ENCODE measurements around the gene RIMKLB.

The RIMKLB gene, protein sequence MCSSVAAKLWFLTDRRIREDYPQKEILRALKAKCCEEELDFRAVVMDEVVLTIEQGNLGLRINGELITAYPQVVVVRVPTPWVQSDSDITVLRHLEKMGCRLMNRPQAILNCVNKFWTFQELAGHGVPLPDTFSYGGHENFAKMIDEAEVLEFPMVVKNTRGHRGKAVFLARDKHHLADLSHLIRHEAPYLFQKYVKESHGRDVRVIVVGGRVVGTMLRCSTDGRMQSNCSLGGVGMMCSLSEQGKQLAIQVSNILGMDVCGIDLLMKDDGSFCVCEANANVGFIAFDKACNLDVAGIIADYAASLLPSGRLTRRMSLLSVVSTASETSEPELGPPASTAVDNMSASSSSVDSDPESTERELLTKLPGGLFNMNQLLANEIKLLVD

DNA sequence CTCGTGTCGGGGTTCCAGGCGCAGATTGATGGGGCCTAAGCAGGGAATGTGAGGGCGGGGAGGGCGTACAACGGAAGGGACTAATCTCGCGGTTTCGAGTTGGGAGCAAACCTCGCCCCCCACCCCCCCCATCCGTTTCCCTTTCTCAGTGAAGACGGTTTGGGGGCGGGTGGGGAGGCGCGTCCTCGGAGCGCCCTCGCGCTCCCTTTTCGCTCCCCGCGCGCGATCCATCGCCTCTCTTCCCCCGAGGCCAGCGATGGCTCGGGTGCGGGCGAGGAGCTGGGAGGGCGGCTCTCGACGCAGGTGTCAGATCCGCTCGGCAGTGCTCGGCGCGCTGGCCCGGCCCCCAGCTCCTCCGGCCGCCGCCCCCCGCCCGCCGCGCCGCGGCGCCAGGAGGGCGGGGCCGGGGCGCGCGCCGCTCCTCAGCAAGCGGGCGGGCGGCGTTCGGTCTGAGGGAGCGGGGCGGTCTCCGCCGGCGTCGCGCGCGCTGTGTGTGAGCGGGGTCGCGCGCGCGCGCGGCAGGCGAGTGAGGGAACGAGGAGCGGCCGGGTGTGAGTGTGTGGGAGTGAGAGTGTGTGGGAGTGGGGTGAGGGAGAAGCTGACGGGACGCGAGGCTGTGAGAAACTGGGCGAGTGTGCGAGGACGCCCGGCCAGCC is at the start of gene RIMKLB:
Gene RIMKLB (plus strand): TSS at position 516 of the 656 bp plus-strand sequence. CDS start 15,876 bp downstream, outside the sequence.
- DNase-seq: peak; percentile 29

DNA sequence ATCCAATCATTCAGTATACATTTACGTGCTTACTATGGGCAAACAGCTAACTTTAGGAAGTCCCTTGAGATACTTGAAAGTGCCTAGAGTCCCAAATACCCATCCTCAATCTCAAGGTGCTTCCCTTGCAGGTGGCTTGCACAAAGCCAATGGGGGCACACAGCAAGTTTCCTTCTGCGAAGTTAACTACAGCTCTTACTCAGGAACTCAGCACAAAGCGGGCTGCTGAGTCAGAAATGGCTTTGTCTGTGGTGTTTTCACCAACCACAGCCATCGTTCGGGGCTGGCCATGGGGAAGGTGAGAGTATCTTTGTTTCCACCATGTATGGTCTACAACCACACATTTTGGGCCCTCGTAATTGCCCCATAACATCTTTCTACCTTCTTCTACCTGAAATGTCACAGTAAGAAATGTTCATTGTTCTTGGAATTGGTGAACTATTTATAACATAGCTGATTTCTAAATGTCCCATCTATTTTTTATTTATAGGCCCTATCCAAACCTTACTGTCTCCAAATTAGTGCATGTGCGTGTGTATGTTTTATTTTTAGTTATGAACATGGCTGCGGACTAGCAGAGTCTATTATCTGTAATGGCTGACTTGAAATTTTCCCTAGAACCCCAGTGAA is 49.1 kb upstream of the RIMKLB start:
- DNase-seq: no peak

DNA sequence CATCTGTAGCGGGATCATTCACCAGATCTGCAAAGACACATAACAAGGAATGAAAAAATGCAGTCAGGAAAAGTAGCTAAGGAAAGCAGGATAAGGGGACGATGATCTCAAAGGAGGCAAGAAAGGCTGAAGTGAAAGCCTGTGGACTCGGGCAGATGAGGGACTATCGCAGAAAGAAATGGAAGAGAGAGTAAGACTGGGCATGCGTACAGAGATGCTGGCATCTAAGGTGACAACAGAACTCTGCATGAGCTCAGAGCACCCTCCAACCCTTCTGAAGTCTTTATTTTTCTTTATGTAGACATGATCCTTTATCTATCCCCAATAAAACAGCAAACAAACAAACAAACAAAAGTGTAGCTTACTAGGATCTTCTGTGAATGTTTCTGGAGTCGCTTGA is 42.4 kb upstream of the RIMKLB start:
- DNase-seq: no peak

DNA sequence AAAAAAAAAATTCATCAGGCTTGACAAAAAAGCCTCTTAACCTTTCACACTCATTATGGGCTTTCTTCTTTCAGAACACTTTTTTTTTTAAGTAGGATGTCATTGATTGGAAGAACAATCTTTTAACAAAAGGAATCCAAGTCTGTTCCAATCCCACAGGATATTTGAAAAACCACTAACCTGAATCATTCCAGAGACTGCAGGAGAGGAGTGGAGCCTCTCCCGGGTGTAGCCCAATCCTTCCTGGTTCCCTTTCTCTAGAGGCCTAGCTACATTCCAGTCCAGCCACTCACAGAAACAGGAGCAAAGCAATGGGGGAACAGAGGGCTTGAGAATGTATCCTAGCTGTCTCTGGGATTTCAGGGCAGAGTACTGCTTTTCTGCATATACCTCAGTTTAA is 39.4 kb upstream of the RIMKLB start:
- no peak for DNase-seq

DNA sequence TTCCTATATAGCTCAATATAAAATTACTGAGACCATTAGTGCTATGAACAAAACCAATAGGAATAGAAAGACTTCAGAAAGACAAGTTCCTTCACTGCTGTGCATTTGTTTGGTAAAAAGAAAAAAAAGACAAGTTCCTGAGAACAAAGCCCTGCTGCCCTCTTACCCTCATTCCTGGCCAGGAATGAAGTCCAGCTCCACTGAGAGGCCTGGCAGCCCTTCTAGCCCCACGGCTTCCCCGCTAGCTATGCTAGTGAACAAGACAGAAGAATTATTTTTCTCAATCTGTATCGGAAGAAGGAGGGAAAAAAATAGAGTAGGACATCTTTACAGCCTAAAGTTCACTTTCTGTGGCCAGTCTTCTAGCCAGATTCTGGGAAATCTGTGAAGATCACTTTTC is 36.8 kb upstream of the RIMKLB start:
- no peak for DNase-seq

DNA sequence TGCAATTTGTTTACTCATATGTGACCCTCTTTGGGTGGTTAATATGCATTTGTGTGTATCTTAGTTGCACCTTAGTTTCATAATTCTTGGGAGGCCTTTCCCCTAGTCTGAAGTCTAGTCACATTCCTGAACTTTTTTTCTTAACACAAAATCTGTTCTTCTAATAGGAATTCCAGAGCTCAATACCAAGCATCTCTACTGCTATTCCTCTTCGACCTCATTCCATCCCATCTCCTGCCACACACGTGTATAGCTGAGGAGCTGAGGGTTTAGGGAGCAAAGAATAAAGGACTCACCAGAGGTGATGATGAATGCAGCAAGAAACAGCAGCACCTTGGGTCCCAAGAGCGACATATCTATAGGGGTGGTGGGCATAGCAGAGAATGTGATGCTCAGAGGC is 36.0 kb upstream of the RIMKLB start:
- DNase-seq: no peak

DNA sequence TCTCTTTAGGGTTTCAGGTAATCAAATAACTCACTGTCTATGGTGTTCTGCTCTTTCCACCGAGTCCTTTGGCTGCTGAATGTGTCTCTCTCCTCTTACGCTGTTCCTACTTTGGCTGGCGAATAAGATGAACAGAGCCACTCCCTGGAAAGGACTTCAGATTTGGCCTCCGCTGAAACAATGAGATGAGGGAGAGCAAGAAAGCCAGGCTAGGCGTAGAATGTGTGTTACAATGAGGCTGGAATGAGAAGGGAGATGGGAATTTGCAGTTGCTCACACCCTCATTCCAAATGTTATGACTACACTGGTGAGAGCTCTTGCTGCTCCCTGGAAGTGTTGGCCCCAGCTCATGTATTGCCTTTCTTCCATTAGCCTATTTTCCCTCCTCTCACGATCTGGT is 35.2 kb upstream of the RIMKLB start, which contains the start of gene MFAP5:
Gene MFAP5 (minus strand): TSS at position 234 of the 400 bp plus-strand sequence. CDS start 722 bp downstream, outside the sequence.
- no peak for DNase-seq

DNA sequence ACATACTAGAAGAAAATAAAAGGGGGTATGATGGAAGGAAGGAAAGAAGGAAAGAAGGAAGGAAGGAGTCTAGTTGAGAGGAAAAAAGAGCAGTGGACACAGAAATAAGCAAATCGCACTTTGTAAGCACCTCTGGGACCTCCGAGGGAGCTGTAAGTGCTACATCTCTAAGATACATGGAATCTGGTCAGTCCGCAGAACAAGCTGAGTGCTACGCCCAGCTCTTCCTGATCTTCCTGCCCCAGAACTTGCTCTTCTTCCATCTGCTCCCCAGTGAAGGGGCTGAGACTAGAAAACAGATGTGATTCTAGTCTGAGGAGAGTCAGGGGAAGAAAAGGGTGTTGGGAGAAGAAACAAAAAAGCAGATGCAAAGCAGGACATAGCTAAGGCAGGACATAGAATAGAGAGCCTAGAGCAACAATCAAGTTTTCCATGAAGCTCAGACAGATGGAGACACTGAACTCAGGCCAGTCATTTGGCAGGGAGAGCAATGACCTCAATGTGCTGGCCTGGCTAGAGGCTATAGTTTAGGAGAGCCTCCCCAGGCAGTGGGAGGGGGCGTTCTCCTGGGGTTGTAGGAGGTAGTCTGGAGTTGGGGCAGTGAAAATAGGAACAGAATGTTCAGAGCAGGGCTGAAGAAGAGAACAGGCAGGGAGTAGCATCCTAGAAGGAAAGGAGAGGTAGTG is 33.4 kb upstream of the RIMKLB start:
- DNase-seq: no peak

DNA sequence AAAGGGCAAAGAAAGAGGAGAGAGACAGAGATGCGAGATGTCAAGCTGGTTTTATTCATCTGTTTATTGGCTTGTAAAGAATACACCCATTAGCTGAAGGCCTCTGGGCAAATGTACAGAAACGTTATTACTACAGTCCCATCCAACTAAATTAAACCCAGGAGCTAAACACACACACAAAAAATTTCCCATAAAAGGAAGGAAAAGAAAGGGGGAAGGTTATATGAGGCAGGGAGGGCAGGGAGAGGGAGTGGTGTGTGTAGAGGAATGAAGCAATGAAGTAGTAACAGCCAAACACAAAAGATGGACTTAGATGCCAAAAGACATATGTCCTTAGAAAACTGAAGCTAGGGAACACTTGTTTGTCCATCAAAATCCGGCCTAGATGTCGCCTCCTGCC is 32.0 kb upstream of the RIMKLB start:
- no peak for DNase-seq

DNA sequence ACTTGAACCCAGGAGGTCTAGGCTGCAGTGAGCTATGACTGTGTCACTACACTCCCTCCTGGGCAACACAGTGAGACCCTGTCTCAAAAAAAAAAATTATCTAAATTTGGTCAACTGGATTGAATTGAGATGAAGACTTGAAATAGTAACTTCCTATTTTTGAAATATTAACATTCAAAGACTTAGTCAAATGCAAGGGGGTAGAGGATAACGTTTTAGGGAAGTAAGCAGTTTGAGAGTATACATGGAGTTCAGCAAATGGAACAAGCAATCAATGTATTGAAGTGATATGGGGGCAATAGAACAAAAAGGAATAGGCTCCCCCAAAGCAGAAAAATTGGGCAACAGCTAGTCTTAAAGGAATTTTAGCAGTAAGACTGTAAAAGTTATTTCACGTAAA is 30.5 kb upstream of the RIMKLB start:
- no peak for DNase-seq

DNA sequence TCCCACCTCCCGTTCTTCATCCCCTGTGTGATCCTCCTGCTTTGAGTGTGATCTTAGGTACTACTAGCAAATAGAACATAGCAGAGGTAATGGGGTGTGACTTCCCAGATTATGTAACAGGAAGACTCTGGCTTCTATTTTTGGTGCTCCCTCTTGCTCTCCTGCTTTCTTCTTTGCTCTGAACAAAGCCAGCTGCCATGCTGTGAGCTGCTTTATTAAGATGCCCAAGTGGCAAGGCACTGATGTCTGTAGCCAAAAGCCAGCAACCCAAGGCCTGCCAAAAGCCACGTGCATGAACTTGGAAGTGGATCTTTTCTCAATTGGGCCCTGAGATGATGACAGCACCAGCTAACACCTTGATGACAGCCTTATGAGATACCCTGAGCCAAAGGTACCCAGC is 29.4 kb upstream of the RIMKLB start:
- DNase-seq: no peak

DNA sequence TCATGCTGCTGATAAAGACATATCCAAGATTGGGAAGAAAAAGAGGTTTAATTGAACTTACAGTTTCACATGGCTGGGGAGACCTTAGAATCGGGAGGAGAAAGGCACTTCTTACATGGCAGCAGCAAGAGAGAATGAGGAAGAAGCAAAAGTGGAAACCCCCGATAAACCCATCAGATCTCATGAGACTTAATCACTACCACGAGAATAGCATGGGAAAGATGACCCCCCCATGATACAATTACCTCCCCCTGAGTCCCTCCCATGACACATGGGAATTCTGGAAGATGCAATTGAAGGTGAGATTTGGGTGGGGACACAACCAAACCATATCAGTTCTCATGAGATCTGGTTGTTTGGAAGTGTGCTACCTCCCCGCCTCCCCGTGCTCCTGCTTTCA is 25.4 kb upstream of the RIMKLB start:
- no peak for DNase-seq

DNA sequence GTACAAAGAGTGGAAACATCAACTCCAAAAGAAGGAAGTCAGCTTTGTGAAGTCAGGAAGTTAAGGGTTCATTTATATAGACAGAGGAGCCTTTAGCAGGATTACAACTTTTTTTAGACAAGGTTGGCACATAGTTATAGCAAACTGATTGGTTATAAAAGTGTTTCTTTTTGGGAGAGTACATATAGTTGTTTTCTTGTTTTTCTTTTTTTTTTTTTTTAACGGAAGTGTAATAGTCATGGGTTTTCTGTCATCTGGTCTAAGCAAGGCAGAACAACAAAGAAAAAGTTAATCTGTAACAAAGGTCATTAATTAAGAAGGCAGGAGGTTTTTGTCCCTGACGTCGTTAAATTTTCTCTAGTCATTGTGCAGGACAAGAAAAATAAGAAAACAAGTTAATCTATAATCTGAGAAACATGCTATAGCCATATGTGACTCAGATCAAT is 22.2 kb upstream of the RIMKLB start:
- no peak for DNase-seq

DNA sequence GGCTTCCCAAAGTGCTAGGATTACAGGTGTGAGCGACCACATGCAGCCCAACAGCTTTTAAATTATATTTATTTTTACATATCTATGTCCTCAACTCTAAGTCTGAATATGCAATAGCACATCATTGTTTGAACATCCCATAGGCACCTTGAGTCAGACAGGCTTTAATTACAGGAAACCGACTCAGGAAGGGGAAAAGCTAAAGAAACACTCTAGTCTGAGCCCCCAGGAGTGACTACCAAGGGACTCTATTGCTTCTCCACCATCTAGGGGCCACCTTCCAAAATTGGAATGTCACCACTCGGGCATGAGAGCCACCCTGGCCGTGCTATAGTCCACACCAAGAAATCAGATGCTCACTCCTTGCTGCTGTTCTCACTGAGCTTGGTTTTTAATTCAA is 21.1 kb upstream of the RIMKLB start:
- DNase-seq: no peak

DNA sequence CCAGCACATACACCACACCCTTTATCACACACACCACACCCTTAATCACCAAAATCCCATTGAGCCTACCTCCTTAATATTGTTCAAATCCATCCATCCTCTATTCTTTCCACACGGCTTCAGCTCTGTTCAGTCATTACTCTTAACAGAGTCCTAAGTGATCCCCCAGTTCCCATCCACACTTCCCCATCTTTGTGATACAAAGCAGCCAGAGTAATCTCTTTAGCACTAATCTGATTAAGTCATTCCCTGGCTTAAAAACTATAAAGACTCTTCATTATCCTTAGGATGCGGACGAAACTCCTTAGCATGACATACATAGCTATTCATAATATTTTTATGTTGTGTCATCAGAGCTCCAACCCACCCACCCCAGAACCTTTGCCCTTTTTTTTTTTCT is 20.4 kb upstream of the RIMKLB start:
- DNase-seq: no peak

DNA sequence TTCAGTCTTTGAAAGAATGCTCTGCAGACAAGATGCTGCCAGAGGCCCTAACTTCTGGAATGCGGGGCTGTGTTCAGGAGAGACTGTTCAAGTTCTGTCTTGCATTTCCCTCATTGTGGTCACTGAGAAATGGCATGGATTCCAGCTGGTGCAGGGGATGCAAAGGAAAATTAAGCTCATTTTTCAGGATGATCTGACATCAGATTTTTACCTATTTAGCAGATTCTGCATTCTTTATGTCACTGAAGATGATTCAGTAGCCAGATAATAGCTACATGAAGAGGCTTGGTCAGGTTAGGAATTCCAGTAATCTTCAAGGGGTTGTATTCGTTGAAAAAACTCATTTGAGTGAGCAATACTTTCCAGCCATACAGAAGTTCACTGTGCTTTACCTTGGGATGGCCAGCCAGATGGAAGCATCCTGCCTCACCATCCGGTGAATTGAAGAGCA is 19.1 kb upstream of the RIMKLB start:
- DNase-seq: no peak

DNA sequence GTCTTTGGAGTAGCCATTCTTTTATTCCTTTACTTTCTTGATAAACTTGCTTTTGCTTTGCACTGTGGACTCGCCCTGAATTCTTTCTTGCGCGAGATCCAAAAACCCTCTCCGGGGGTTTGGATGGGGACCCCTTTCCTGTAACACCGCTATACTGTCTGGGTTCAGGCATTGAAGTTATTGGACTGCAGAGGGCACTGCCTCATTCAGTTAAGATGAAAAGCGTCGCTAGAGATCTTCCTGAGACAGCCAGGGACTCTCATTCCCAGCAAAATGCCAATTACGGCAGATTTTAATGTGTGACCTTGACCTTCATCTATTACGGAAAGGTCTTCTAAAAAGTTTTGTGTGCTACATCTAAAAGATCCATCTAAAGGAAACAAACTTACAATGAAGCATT is 17.3 kb upstream of the RIMKLB start:
- DNase-seq: no peak

DNA sequence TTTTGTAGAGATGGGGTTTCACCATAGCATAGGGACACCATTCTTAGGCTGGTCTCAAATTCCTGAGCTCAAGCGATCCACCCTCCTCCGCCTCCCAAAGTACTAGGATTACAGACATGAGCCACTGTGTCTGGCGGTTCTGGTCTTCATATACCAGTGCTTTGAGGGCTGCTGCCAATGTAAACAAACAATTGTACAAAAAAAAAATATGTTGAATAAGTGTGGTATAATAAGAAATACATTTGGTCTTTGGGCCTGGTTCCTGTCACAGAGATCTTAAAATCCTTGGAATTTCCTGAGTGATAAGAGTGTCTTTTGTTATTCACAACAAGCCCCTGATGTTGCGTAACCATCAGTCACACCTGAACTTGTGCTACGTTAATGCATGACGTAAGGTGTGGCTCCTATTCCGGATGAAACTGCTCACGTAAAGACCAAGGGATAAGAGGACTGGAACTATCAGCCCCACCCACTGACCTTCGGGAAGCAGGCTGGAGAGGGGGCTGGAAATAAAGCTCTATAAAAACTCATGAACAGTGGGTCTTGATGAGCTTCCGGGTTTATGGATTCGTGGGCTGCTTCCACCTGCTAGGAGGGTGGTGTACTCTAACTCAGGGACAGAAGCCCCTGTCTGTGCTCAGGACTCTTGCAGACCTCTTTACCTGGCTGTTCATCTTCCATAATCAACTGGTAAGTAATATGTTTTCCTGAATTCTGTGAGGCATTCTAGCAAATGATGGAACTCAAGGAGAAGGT is 16.5 kb upstream of the RIMKLB start:
- DNase-seq: no peak

DNA sequence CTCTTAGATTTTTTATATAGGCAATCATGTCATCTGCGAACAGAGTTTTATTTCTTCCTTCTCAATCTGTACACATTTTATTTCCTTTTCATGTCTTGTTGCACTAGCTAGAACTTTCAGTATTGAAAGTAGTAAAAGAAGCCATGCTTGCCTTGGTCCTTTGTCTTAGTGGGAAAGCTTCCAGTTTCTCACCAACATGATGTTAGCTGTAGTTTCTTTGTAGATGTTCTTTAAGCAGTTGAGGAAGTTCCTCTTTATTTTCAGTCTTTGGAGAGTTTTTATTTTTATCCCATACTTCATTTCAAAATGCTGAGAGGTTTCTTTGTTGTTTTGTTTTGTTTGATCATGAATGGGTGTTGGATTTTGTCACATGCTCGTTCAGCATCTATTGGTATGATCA is 12.7 kb upstream of the RIMKLB start:
- DNase-seq: no peak

DNA sequence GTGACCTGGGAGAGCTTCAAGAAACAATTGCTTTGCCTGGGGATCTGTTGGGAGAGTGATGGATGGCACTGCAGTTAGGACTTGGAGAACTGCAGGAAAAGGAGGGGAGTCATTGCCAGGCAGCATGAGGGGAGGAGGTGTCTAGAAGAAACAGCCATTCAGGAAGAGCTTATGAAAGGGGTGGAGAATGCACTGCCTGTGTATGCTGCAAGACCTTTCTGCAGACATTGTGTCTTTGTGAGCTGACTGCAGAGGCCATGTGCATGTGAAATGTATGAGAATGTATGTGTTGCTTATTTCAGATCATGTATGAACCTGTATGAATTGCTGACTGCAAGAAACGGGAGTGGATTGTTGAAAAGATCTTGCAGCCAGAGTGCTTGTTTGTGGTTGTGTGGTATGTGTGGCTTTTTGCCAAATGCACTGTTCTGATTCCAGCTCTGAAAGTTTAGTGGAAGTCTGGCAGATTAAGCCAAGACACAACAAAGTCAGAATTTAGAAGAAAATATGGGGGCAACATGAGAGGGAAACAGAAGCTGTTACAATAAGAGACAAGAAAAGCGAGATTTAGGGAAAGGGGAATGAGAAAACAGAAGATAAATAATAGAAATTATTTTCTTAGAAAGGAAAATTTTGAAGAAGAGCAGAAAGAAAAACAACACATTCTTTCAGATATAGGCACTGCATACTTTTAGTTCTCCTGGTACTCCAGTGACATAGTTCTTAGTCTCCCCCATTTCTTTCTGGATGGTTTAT is 9.8 kb upstream of the RIMKLB start:
- DNase-seq: no peak

DNA sequence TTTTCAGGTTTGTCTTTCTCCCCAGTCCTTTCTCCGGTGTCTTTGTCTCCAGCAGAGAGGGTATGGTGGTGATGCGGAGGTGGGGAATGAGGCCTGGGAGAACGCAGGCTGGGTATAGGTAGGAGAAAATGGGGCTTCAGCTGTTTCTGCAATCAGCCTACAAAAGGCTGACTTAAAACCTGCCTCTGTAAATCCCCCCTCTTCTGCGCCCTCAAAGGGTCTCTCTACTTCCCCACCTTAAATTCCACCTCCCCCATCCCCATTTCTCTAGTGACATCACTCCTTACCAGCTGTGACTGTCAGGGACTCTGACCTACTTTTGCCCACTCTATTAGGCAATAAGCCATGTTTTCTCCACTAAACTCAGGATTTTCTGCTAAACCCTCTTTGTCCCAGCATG is 8.1 kb upstream of the RIMKLB start:
- DNase-seq: no peak

DNA sequence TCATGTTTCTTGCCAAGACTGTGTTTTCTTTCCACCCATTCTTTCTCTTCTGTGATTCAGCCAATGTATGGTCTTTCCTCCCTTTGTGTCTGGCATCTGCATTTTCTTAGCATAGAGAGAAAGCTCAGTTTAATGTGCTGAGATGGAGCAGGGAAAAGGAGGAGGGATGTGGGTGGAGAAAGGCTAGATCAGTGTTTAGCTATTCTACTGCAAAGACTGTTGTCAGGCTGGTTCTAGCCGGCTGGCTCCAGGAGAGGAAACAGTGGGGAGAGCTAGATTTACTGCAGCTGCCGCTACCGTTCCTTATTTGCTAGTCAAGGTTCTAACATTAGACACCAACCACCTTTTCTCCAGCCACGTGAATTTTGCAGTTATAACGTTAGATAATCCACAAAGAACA is 5.2 kb upstream of the RIMKLB start:
- DNase-seq: no peak

Data from NCI-H1694 treated with DMSO at 0.1 percent for 48 hours (cell line).